GM12874 (cell line): ENCODE data around the gene DAB1.

Experiments
- TF ChIP-seq, protein P1 (sequence below): IDR thresholded peaks from 2 replicates; pipeline ENCODE4 v1.5.1; 2011; ENCODE audit warnings: low read depth, mild to moderate bottlenecking, control low read depth, low read length, moderate library complexity; ENCODE audit not compliant: insufficient read depth

Gene DAB1

GRCh38 chr1:57423656-57424211, at the start of gene DAB1:
TSS of gene DAB1 (minus strand) at chr1:57424060. CDS start at chr1:57291030, 133,030 bp downstream.
- TF ChIP-seq, protein P1, sequence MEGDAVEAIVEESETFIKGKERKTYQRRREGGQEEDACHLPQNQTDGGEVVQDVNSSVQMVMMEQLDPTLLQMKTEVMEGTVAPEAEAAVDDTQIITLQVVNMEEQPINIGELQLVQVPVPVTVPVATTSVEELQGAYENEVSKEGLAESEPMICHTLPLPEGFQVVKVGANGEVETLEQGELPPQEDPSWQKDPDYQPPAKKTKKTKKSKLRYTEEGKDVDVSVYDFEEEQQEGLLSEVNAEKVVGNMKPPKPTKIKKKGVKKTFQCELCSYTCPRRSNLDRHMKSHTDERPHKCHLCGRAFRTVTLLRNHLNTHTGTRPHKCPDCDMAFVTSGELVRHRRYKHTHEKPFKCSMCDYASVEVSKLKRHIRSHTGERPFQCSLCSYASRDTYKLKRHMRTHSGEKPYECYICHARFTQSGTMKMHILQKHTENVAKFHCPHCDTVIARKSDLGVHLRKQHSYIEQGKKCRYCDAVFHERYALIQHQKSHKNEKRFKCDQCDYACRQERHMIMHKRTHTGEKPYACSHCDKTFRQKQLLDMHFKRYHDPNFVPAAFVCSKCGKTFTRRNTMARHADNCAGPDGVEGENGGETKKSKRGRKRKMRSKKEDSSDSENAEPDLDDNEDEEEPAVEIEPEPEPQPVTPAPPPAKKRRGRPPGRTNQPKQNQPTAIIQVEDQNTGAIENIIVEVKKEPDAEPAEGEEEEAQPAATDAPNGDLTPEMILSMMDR = no peak

DNA sequence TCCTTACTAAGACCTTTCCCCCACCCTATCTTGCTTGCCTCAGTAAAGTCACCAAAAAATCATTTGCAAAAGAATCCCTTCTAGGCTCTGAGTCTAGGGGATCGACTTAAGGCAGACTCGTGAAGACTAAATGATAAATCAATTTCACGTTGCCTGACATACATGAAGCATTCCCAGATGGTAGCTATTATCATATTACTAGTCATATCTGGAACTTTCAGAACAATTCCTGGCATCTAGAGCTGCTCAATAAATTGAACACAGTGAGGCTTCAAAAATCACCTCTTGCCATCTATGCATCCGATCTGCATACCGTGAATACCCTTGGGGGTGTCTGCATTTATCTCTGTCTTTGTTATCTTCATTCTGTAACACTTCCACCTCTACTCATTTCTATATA, 49.6 kb upstream of the DAB1 start:
- TF ChIP-seq, protein P1 = no peak

- TF ChIP-seq, protein P1 = no peak
Measured at GRCh38 chr1:57471995-57472394, 48.1 kb upstream of the DAB1 start.

DNA sequence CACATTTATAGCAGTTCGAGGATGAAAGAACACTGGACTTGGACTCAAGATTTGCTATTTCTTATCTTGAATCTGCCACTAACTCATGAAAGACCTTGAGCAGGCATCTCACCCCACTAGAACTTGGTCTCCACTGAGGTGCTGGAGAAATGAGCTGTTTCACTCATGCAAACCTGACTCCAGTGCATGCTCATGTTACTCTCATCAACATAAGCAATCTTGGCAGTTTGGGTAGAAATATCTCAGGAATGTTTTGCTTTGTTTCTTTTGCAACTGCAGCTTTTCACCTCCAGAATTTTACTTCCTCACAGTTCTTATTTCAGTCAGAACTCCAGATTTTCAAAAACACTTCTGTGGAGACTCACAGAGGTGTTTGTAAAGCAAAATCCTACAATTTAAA, 46.2 kb upstream of the DAB1 start:
- TF ChIP-seq, protein P1 = no peak

GRCh38 chr1:57468641-57469523, 45.0 kb upstream of the DAB1 start:
- TF ChIP-seq, protein P1 = no peak

GRCh38 chr1:57467830-57468229, 44.0 kb upstream of the DAB1 start:
- TF ChIP-seq, protein P1 = no peak

GRCh38 chr1:57464756-57465155, 40.9 kb upstream of the DAB1 start:
- TF ChIP-seq, protein P1 = no peak
